Astrocyte (in vitro differentiated cells and primary cell): Measurements from ENCODE around the gene CELF4.

Experiments
- CTCF ChIP-seq: IDR thresholded peaks from 2 replicates; pipeline ENCODE4 v1.5.1; 2011; ENCODE audit warnings: low read depth, mild to moderate bottlenecking, inconsistent platforms, low read length, moderate library complexity; ENCODE audit not compliant: insufficient read depth
- EZH2 ChIP-seq: IDR thresholded peaks from 2 replicates; pipeline ENCODE4 v1.6.1; 2012; ENCODE audit warnings: mild to moderate bottlenecking, low read length, inconsistent platforms; ENCODE audit not compliant: insufficient read depth

GRCh38 chr18:37307181-37307580 is 258.4 kb downstream of the CELF4 start:
- TF ChIP-seq CTCF (no peak), EZH2 (no peak)
